BLaER1 (cell line): ENCODE data around the gene PTPRG.

Experiments used
- H3K27ac ChIP-seq: shearing (Covaris generic); formaldehyde crosslinking; 2 replicates; pipeline ENCODE4 v1.8.1; 2022
- H3K27me3 ChIP-seq: shearing (Covaris generic); formaldehyde crosslinking; 2 replicates; pipeline ENCODE4 v1.8.1; 2022
- H3K36me3 ChIP-seq: shearing (Covaris generic); formaldehyde crosslinking; 2 replicates; pipeline ENCODE4 v1.8.1; 2022
- H3K4me1 ChIP-seq: shearing (Covaris generic); formaldehyde crosslinking; 2 replicates; pipeline ENCODE4 v1.8.1; 2022
- H3K4me2 ChIP-seq: shearing (Covaris generic); formaldehyde crosslinking; 2 replicates; pipeline ENCODE4 v1.8.1; 2022
- H3K4me3 ChIP-seq: shearing (Covaris generic); formaldehyde crosslinking; 2 replicates; pipeline ENCODE4 v1.8.1; 2022
- H3K9ac ChIP-seq: shearing (Covaris generic); formaldehyde crosslinking; 2 replicates; pipeline ENCODE4 v1.8.1; 2022
- H3K9me3 ChIP-seq: shearing (Covaris generic); formaldehyde crosslinking; 2 replicates; pipeline ENCODE4 v1.8.1; 2022
- H4K20me1 ChIP-seq: shearing (Covaris generic); formaldehyde crosslinking; 2 replicates; pipeline ENCODE4 v1.8.1; 2022
- Cebpa-rat ChIP-seq: shearing (Covaris generic); IDR thresholded peaks from 2 replicates; pipeline ENCODE4 v1.8.1; 2022

PTPRG gene

GRCh38 chr3:61761694-61762430, 200.5 kb downstream of the PTPRG start:
- H3K4me3 ChIP-seq, result no peak overlapping the region
- no peaks in the 10 kb centered on the region for H4K20me1 ChIP-seq
- H3K9ac ChIP-seq, result no peak overlapping the region
- no peaks in the 10 kb centered on the region for H3K9me3 ChIP-seq
- H3K27ac ChIP-seq, result no peak overlapping the region
- no peak overlapping the region for H3K4me2 ChIP-seq
- H3K36me3 ChIP-seq, result peaks cover 11% of the 10 kb centered on the region; the same call in 1 of the 2 replicates
- no peak for TF ChIP-seq Cebpa-rat
- no peaks in the 10 kb centered on the region for H3K27me3 ChIP-seq
- no peaks in the 10 kb centered on the region for H3K4me1 ChIP-seq

- Histone ChIP-seq H3K4me2 (no peak overlapping the region), H3K4me3 (no peak overlapping the region), H3K36me3 (peaks cover 11% of the 10 kb centered on the region; the same call in 1 of the 2 replicates), H3K9me3 (no peaks in the 10 kb centered on the region), H3K9ac (no peak overlapping the region), H3K27ac (no peak overlapping the region), H3K4me1 (no peaks in the 10 kb centered on the region), H3K27me3 (no peaks in the 10 kb centered on the region), H4K20me1 (no peaks in the 10 kb centered on the region)
- TF ChIP-seq Cebpa-rat, result no peak
These were observed 203.9 kb downstream of the PTPRG start for GRCh38 chr3:61765157-61765876.

DNA sequence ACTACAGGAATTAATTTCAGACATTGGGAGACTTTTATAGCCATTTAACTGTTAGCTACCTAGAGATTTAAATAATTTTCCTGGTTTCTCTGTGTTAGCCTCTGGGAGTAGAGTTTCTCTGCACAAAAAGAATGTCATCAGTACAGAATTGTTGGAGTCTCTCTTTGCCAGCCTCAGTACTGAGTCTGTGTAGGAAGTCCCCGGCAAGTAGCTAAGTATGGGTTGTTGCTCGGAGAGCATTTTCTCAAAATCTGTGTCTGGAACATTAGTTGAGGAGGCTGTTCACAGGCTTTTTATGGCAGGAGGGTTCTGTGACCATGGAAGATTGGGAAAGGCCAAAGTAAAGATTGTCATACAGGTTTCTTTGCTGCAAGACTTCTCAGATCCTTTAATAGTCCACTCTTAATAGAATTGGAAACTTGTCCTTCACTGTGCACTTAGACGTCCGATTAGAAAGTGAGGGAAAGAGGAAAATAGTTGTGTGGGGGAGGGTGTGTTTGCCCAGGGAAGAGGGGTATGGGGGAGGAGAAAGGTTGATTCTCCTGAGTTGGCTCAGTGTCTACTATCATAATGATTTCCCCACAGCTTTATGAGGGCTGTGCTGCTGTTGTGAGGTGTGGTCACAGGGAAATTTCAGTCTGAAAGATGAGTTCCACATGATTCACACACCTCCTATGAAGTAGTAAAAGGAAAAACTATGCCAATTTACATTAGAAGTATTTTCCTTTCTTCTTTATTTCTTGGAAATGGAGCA, 207.1 kb downstream of the PTPRG start:
- Histone ChIP-seq H4K20me1 (no peaks in the 10 kb centered on the region), H3K27ac (no peak overlapping the region), H3K4me3 (no peak overlapping the region), H3K4me1 (no peaks in the 10 kb centered on the region), H3K4me2 (no peak overlapping the region), H3K36me3 (no peaks in the 10 kb centered on the region), H3K27me3 (no peaks in the 10 kb centered on the region), H3K9ac (no peak overlapping the region), H3K9me3 (no peaks in the 10 kb centered on the region)
- TF ChIP-seq Cebpa-rat, result no peak

DNA sequence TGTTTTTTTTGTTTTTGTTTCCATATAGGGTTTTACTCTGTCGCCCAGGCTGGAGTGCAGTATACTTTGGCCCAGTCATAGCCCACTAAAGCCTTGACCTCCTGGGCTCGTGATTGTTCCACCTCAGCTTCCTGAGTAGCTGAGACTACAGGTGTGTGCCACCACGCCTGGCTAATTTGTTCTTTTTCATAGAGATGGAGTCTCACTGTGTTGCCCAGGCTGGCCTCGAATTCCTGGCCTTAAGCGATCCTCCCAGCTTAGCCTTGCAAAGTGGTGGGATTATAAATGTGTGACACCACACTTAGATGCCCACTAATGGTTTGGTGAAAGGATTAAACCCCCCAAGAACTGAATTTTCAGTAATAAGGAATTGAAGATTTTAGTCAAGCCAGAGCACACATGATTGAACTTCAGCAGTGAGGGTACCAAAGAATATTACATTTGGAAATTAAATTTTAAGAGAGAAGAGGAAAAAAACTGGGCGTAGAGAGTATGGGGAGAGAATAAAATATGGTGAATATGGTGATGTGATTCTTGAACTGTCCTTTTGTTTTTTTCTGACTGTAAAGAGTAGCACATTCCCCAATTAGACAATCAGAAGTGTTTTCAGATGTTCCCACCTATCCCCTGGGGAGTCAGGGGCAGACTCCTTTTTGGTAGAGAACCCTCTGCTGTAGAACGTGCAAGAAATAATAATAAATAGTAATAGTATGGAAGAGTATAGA, 208.1 kb downstream of the PTPRG start:
- Histone ChIP-seq H4K20me1 (no peaks in the 10 kb centered on the region), H3K4me1 (no peaks in the 10 kb centered on the region), H3K36me3 (no peaks in the 10 kb centered on the region), H3K9me3 (no peaks in the 10 kb centered on the region), H3K27me3 (no peaks in the 10 kb centered on the region), H3K4me2 (no peak overlapping the region), H3K9ac (no peak overlapping the region), H3K4me3 (no peak overlapping the region), H3K27ac (no peak overlapping the region)
- no peak for TF ChIP-seq Cebpa-rat

- Histone ChIP-seq H3K9me3 (no peaks in the 10 kb centered on the region), H4K20me1 (no peaks in the 10 kb centered on the region), H3K4me2 (no peak overlapping the region), H3K27ac (no peak overlapping the region), H3K9ac (no peak overlapping the region), H3K36me3 (no peaks in the 10 kb centered on the region), H3K4me3 (no peak overlapping the region), H3K27me3 (no peaks in the 10 kb centered on the region), H3K4me1 (no peaks in the 10 kb centered on the region)
- no peak for TF ChIP-seq Cebpa-rat
These were observed 210.6 kb downstream of the PTPRG start for GRCh38 chr3:61771976-61772375.

GRCh38 chr3:61772456-61772855, 211.1 kb downstream of the PTPRG start:
- no peaks in the 10 kb centered on the region for H4K20me1 ChIP-seq
- no peaks in the 10 kb centered on the region for H3K9me3 ChIP-seq
- no peak overlapping the region for H3K4me3 ChIP-seq
- H3K36me3 ChIP-seq, result no peaks in the 10 kb centered on the region
- no peaks in the 10 kb centered on the region for H3K27me3 ChIP-seq
- H3K27ac ChIP-seq, result no peak overlapping the region
- H3K9ac ChIP-seq, result no peak overlapping the region
- TF ChIP-seq Cebpa-rat, result no peak
- no peaks in the 10 kb centered on the region for H3K4me1 ChIP-seq
- no peak overlapping the region for H3K4me2 ChIP-seq

DNA sequence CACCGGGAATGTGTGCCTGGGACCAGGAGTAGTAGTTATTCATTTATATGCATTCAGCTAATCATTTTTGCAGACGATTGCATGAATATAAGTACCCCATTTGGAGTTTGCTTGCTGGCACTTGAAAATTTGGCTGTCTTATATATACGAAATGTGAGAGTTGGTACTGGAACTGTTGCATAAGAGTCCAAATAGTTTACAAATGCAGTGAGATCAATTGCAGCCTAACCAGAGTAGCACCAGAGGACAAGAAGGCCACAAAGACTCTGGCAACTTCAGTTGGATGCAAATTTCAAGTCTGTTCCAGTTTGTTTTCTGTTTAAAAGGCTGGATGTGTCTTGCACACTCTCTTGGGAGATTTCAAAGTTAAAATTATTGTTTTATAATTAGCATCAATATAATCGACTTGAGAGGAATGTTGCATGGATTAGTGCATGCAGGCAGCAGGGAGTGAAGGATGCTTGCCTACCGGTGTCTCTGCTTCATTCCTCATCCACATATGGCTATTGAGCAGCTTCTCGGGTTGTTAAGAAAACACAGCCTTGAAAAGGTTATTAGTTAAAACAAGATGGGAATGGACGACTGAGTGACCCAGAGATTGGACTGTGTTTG, 213.0 kb downstream of the PTPRG start:
- no peaks in the 10 kb centered on the region for H3K36me3 ChIP-seq
- no peak overlapping the region for H3K9ac ChIP-seq
- H3K27ac ChIP-seq, result no peak overlapping the region
- TF ChIP-seq Cebpa-rat, result no peak
- H3K9me3 ChIP-seq, result no peaks in the 10 kb centered on the region
- no peak overlapping the region for H3K4me3 ChIP-seq
- H3K27me3 ChIP-seq, result no peaks in the 10 kb centered on the region
- no peaks in the 10 kb centered on the region for H4K20me1 ChIP-seq
- H3K4me1 ChIP-seq, result no peaks in the 10 kb centered on the region
- H3K4me2 ChIP-seq, result no peak overlapping the region

- Histone ChIP-seq H3K9ac (no peak overlapping the region), H3K27me3 (no peaks in the 10 kb centered on the region), H3K9me3 (no peaks in the 10 kb centered on the region), H3K27ac (no peak overlapping the region), H3K4me3 (no peak overlapping the region), H3K4me2 (no peak overlapping the region), H3K4me1 (no peaks in the 10 kb centered on the region), H4K20me1 (no peaks in the 10 kb centered on the region), H3K36me3 (no peaks in the 10 kb centered on the region)
- no peak for TF ChIP-seq Cebpa-rat
These were observed 215.0 kb downstream of the PTPRG start for GRCh38 chr3:61776390-61776789.

- Histone ChIP-seq H3K27ac (no peak overlapping the region), H3K36me3 (no peaks in the 10 kb centered on the region), H3K4me3 (no peak overlapping the region), H3K27me3 (no peaks in the 10 kb centered on the region), H3K4me1 (no peaks in the 10 kb centered on the region), H4K20me1 (no peaks in the 10 kb centered on the region), H3K9ac (no peak overlapping the region), H3K9me3 (no peaks in the 10 kb centered on the region), H3K4me2 (no peak overlapping the region)
- TF ChIP-seq Cebpa-rat, result no peak
These were observed 216.1 kb downstream of the PTPRG start for GRCh38 chr3:61777483-61777882.
